OCI-M2 (cell line): ENCODE results near the gene ERAL1.
"Not testable (repeated sequence)": the region's sequence is repeated elsewhere in the genome, so short reads cannot be mapped to it uniquely, and the experiment has no call there.

Source experiments
- DNase-seq: peaks from one replicate; lab custom pipeline; 2025; ENCODE audit not compliant: unreplicated experiment; lab: John Stamatoyannopoulos, UW

ERAL1 gene

GRCh38 chr17:28878158-28878910, 23.5 kb downstream of the ERAL1 start:
- DNase-seq: no peak

DNA sequence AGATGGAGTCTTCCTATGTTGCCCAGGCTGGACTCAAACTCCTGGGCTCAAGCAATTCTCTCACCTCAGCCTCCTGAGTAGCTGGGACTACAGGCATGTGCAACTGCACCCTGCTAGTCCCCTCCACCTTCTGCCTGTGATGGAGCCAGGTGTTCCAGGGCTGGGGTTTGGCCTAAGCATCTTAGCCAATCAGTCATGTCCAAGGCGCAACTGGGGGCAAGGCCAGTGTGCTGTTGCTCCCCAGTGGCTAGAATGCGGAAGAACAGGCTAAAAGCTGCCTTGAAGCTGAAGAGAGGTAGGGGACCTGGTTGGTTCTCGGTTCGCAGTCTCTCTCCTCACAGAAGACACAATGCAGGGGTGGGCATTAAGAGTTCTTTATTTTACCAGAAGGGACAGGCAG, 24.2 kb downstream of the ERAL1 start:
- DNase-seq: no peak

GRCh38 chr17:28879886-28880571, 25.2 kb downstream of the ERAL1 start:
- no peak for DNase-seq

DNA sequence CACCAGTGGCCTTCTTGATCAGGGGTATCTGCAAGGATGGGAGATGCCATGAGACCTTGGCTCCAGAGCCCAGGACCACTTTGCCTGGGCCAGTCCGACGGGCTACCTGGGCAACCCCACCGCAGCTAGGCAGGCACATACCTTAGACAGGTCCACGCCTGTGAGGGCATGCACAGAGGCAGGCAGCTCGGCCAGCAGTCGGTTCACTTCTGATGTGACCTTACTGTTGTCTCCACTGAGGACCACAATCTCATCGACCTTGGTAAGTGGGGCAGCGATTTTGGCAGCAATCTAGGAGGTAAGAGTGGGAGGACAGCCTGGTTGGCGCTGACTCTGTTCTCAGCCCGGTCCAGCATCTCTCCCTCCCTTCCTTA, 25.7 kb downstream of the ERAL1 start:
- no peak for DNase-seq

DNA sequence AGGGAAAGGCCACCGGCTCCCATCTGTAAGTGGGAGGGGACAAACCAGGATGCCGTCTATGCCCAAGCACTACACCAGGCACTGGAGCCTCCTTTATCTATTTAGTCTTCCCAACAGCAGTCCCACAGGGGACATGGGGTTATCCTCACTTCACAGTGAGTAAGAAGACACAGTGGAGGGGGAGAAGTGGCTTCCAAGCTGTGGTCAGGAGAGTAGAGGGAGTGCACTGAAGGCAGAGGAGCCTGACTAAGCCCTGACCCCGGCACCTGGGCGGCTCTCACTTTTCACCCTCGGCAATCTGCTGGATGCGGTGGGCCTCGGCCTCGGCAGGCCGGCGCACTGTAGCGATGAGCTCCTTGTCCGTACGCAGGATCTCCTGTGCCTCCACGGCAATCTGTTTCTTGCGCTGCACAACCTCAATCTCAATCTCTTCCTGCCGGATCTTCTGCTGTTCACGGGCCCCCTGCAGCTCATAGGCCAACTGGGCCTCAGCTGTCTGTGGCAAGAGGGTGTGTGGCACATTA, 26.8 kb downstream of the ERAL1 start:
- DNase-seq: no peak

DNA sequence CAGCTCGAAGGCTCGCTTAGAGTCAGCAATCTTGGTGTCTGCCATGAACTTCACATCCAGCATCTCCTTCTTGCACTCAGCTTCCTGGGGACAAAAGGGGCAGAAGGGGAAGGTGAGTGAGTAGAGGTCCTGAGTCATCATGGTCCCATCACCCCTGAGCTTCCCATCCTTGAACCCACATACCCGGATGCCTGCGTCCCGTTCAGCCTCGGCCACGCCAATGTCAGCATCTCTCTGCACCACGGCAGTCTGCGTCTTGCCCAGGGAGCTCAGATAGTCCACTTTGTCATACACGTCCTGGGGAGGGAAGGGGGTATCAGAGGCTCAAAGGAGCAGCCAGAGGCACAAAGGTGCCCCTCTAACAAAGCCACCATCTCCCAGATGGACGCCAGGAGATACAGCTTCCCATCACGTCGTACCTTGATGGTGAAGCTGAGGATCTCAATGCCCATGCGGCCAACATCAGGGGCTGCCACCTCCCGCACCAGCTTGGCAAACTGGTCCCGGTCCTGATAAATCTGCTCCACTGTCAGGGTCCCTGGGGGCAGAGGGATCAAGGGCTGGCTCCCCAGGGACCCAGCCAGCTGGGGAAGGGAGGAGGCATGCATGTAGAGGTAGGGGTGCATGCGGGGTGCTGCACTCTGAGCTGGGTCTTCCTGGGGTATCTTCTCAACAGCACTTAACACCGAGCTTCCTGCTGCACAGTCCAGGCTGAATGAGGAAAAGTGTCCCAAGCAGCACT, 27.5 kb downstream of the ERAL1 start:
- DNase-seq: no peak

DNA sequence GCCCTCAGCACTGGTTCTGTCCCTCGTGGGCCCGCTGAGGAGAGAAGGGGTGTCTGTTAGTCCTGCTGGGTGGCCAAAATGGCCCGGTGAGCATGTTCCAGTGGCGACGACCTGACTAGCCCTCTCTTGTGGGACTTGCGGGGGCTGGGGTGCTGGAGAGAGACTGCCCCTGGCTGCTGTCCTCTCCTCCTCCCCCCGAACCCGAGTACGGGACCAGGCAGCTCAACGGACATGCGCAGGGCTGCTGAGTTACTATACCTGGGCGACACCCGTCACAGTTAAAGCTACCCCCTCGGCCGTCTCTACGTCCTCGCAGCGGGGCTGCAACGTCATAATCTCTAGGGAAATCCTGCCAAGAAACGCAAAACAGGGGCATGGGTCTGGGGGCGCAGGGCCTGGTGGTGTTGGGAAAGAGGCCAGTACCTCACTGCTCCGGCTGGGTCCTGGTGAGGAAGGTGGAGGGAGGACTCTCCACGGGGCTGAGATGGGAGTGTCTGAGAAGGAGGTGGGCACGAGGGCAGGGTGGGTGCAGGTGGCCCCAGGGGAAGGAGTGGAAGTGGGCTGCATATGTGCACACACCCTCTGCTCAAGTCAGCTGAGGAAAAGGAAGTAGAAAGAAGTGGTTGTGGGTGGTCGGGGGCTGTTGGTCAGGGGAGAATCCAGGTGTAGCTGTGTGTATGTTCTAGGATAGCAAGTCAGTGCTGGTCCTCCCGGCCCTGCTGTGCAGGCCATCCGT, 29.3 kb downstream of the ERAL1 start:
- no peak for DNase-seq

DNA sequence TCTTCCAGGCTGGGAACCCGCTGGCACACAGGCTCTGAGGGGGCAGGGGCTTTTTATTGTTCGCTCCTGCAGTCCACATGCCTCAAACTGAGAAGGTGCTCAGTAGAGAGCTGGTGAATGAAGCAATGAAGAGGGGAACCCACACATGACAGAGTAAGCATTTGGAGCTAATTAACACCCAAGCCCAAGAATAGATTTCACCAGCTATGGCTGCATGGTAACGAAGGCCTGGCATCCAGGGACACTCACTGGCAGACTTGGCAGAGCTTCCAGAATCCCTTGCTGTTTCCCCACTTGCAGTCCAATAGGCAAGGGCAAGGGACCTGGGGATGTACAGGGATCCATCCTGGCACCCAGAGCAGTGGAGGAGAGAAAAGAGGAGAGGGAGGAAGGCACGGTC, 30.5 kb downstream of the ERAL1 start:
- no peak for DNase-seq

DNA sequence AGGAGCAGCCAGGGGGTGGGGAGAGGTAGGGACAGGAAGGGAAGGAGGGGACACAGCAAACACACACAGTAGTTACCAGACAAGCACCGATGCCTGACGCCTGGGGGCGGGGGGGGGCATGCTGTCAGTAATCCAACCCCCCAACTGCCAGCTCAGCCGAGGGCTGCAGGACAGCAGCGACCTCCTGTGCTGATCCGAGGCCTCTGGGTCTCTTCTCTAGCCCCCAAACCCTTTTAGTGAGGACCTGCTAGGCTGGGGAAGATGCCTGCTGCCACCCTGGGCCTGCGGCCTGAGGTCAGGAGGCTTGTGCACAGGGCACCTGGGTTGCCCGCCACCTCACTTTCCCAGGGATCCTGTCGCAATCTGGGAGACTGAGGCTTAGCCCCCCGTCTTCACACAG, 31.1 kb downstream of the ERAL1 start:
- no peak for DNase-seq

- DNase-seq: no peak
These were observed 33.2 kb downstream of the ERAL1 start for GRCh38 chr17:28887871-28888471.

DNA sequence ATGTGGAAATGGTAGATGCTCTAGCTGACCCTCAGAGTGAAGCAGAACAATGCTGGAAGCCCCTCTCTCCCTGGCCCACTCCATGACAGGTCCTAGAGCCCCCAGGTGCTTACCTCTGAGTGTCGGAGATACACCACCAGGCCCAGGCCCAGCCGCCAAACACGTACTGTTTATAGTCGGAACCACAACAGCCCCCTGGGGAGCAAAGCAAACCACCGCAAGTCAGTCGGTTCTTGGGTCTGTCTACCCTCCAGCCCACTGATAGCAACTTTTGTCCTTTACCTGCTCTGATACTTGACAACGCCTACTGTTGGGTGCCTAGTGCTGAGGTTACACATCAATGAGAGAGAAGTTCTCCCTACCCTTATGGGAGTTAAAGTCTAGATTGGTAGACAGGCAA, 34.0 kb downstream of the ERAL1 start:
- DNase-seq: no peak

DNA sequence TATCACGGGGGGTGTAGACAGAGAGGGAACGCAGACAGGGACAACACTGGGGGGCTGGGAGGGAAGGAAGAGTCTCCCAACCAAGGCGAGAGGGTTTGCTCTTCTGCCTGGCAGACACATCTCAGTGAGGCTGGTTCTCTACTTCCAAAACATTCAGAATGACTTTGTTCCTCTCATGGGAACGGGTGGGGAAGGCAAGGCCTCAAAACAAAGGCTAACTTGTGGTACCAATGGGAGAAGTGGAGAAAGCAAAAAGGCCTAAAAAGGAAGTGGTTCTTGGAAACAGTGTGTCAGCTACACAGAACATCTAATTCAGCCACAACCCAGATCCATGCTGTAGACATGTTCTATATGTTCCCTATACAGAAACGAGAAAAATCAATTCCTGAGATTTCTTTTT, 35.2 kb downstream of the ERAL1 start:
- DNase-seq: no peak

DNA sequence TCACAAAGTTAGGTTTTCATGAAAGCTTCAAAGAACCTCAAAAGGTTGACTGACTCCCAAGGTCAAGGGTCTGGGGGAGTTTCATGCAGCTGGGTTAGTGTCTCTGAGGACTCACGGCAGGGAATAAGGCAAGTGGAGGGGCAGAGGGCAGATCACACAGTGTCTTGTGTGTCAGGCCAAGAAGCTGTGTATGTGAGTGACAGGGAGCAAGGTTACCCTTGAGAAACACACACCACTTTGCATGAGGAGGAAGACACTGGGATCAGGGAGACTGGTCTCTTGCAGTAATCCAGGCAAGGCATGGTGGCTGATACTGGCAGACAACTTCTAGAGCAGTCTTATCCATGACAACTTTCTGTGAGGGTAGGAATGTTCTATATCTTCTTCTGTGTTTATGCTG, 36.4 kb downstream of the ERAL1 start:
- no peak for DNase-seq

GRCh38 chr17:28892024-28892423, 37.2 kb downstream of the ERAL1 start:
- no peak for DNase-seq

DNA sequence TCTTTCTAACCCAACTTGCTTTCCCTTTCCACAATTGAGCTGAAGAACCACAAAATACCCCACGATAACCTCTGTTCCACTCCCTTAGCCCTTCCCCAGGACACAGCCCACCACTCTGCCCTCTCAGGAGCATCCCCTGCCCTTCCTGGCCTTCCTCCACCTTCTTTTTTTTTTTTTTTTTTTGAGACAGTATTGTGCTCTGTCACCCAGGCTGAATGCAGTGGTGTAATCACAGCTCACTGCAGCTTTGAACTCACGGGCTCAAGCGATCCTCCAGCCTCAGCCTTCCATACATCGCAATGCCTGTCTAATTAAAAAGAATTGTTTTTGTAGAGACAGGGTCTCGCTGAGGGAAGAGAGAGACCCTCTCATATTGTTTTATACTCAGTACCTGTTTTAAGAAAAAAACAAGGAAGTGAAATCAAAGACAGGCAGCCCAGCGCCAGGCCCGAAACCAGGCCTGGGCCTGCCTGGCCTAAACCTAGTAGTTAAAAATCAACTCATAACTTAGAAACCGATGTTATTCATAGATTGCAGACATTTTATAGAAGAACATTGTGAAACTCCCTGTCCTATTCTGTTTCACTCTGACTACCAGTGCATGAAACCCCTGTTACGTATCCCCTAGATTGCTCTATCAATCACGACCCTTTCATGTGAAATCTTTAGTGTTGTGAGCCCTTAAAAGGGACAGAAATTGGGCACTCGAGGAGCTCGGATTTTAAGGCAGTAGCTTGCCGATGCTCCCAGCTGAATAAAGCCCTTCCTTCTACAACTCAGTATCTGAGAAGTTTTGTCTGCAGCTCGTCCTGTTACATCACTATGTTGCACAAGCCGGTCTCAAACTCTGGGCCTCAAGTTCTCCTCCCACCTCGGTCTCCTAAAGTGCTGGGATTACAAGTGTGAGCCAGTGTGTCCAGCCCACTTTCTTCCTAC, 38.7 kb downstream of the ERAL1 start:
- DNase-seq: not testable (repeated sequence)

- no peak for DNase-seq
These were observed 41.1 kb downstream of the ERAL1 start for GRCh38 chr17:28895794-28896447.

- no peak for DNase-seq
These were observed 41.7 kb downstream of the ERAL1 start for GRCh38 chr17:28896491-28896883.

DNA sequence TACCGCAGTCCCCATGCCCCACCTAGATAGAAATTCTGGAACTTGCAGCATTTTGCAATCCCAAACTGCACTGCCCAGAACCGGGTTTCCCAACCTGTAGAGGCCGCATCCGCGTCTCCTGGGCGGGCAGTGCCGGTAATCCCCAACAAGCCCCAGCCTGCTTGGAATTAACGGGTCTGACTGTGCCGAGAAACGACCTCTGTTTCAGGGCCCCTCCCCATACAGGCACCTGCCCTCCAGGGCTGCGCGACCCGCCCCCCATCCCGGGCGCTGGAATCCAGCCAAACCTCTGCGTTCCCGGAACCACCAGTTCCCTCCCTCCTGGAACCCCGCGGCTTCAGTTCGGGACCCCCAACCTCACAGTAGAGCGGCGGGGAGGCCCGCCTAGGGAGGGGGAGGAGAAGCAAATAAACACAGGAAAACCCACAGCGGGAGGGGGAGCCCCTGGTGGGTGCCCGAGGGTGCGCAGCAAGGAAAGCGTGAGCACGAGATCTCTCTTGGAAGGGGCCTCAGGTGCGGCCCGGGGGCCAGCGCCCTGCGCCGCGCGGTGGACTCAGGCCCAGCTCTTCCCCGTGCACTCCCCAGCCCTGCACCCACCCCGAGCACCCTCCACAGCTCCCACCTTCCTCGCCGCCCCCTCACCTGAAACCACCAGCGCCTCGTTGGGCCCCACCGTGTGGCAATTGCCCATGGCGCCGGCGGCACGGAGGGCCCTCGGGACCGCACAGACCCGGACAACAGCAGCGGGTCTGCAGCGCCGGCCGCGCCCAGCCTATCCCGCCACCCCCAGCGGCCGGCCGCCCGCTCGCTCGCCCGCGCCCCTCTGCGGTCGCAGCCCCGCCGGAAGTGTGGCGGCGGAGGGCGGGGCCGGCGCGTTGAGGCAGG, 42.3 kb downstream of the ERAL1 start, which contains the start of gene FLOT2:
Gene FLOT2, minus strand, starts transcription at position 850 of the 885 bp plus-strand sequence. Its CDS starts 159 bp downstream, at position 691.
- DNase-seq: no peak
